Heart left ventricle (tissue), 16 donors: ENCODE results near the gene ARMC6. TPM values are rescaled to one million over a fixed set of nuclear protein-coding genes. Genes with fewer than 3 reads are reported as not detected.

ENCODE experiments used
- ATAC-seq, 4 donors: fragments of 200-7000 bp; cut with Tn5 transposase; one replicate each; pipeline ENCODE4 v1.9.1; 2020 to 2022; ENCODE audit warnings: moderate library complexity in 4 of 4, mild to moderate bottlenecking in 3 of 4, moderate number of reproducible peaks in 1 of 4
- DNase-seq, 5 donors: peaks; one replicate each; pipeline ENCODE4 v3.0.0-alpha.2; 2020
- H3K27ac ChIP-seq, 12 donors: fragments of 200-600 bp; sonication (generic) in 4 of 12; one replicate each; pipeline versions ENCODE4 v1.5.0 to v1.8.0; 2016 to 2022; ENCODE audit warnings: mild to moderate bottlenecking in 2 of 12
- H3K27me3 ChIP-seq, 9 donors: fragments of 200-600 bp; sonication (generic) in 2 of 9; one replicate each; pipeline versions ENCODE4 v1.5.1 to v1.8.0; 2016 to 2022; ENCODE audit warnings: mild to moderate bottlenecking in 3 of 9
- H3K36me3 ChIP-seq, 9 donors: fragments of 200-600 bp; sonication (generic) in 2 of 9; one replicate each; pipeline versions ENCODE4 v1.5.0 to v1.8.0; 2018 to 2022; ENCODE audit warnings: mild to moderate bottlenecking in 2 of 9
- H3K4me1 ChIP-seq, 12 donors: fragments of 200-600 bp; sonication (generic) in 4 of 12; one replicate each; pipeline versions ENCODE4 v1.5.0 to v1.8.0; 2016 to 2022; ENCODE audit warnings: mild to moderate bottlenecking in 3 of 12
- H3K4me3 ChIP-seq, 12 donors: fragments of 200-600 bp; sonication (generic) in 4 of 12; one replicate each; pipeline versions ENCODE4 v1.5.0 to v1.8.0; 2017 to 2022; ENCODE audit warnings: mild to moderate bottlenecking in 9 of 12, moderate library complexity in 4 of 12
- H3K9me3 ChIP-seq, 12 donors: fragments of 200-600 bp; sonication (generic) in 4 of 12; one replicate each; pipeline versions ENCODE4 v1.5.0 to v1.8.0; 2016 to 2022; ENCODE audit warnings: mild to moderate bottlenecking in 1 of 12
- POLR2A ChIP-seq, 2 donors: fragments of 450-650 bp; IDR thresholded peaks; one replicate each; pipeline ENCODE4 v1.6.1; 2017; ENCODE audit warnings: antibody characterized with exemption in 2 of 2, mild to moderate bottlenecking in 2 of 2, moderate library complexity in 2 of 2
- WGBS, 4 donors: extraction: QIAGEN DNeasy Blood & Tissue Kit in 2 of 4; methylation state at CpG; one replicate each; pipeline versions ENCODE4 v1.1.5 to v1.1.7; 2013 to 2018; 5-methylcytosine and 5-hydroxymethylcytosine counted together
- intact Hi-C, 10 donors: fragments of 100-400 bp; cut with DNase I; formaldehyde crosslinking; loops; one replicate each; pipeline versions ENCODE4 v1.11.1 to v1.14.2; 2022
- polyA plus RNA-seq, 2 donors: library from polyadenylated mRNA; stranded (reverse); fragments of 200-250 nt; gene quantifications; one replicate each; pipeline ENCODE4 v1.2.3, GENCODE V29; 2013
- total RNA-seq, 9 donors: library from RNA; depleted of rRNA in 2 of 9; stranded (reverse); fragments of >200 nt in 2 of 9; fragmentation: NEBNext Ultra II Directional in 3 of 9; extraction: Animal tissue kit (Norgen Biotek cat#: 25700) in 3 of 9; gene quantifications; one replicate each; pipeline versions ENCODE4 v1.1.0 to v1.2.4, GENCODE V29; 2016 to 2023
- TF ChIP-seq, protein P1 (sequence below), 12 donors: fragments of 200-600 bp; sonication (generic) in 4 of 12; IDR thresholded peaks; one replicate each; pipeline versions ENCODE4 v1.5.0 to v1.8.0; 2018 to 2022; ENCODE audit warnings: antibody characterized with exemption in 12 of 12, mild to moderate bottlenecking in 5 of 12
- donor health status: ischemic (EF 13 %, LVEDD 7.1; RV severe dilation, severe dysfunction).
- donor health status: healthy with polysubstance abuse.
- donor health status: DM: no; HTN: yes; CAD: no.
- donor health status: DM: no; HTN: no; CAD: no.
- donor health status: ischemic (EF 25% LVEDD 6.9; RV normal size, moderate dysfunction).
- donor health status: ischemic (EF 25% LVEDD 5.7; RV mildly dilated, moderate dysfunction).
- donor health status: healthy.
- donor health status: DM: yes; HTN: yes; CAD: no.
- donor health status: ischemic (EF 35%, LVEDD 5.7; RV mildly dilated, moderate dysfunction).
- donor health status: nonischemic (EF 11% LVEDD 7.7; RV severe dilation, severe dysfunction).
- donor health status: DM: yes; HTN: yes; CAD: no.
- donor health status: PGD.
- donor health status: ischemic (EF 29% LVEDD 5.4; RV normal size, mild dysfunction).
- donor health status: nonischemic (EF 23%, LVEDD 6.1; RV moderate dilation, normal function).

The ARMC6 gene
- total and polyA plus RNA-seq, 11 donors: 9.9 to 24.7 (median 18.0) TPM

- no peaks in the 10 kb centered on the region for H3K27me3 ChIP-seq
- no peak for TF ChIP-seq POLR2A (IDR thresholded peaks at IDR 0.05)
- TF ChIP-seq, protein P1, sequence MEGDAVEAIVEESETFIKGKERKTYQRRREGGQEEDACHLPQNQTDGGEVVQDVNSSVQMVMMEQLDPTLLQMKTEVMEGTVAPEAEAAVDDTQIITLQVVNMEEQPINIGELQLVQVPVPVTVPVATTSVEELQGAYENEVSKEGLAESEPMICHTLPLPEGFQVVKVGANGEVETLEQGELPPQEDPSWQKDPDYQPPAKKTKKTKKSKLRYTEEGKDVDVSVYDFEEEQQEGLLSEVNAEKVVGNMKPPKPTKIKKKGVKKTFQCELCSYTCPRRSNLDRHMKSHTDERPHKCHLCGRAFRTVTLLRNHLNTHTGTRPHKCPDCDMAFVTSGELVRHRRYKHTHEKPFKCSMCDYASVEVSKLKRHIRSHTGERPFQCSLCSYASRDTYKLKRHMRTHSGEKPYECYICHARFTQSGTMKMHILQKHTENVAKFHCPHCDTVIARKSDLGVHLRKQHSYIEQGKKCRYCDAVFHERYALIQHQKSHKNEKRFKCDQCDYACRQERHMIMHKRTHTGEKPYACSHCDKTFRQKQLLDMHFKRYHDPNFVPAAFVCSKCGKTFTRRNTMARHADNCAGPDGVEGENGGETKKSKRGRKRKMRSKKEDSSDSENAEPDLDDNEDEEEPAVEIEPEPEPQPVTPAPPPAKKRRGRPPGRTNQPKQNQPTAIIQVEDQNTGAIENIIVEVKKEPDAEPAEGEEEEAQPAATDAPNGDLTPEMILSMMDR (IDR thresholded peaks at IDR 0.05): no peak
- H3K36me3 ChIP-seq: peaks cover 0 to 41% (median 39%) of the 10 kb centered on the region in 9 donors
- intact Hi-C loops: loop anchor here in 2 of 10 donors (2.0 kb wide), 1 partner anchor 31 kb away; the partner anchor contains the start of gene SLC25A42 (in 2 of the 2)
- peak overlapping the region in 10 of 12 donors; percentile 64 to 97 (median 84) for H3K4me3 ChIP-seq
- ATAC-seq (no peak), DNase-seq (no peak)
- H3K9me3 ChIP-seq: no peaks in the 10 kb centered on the region
- 57 to 68% (median 65%) methylated on average over 5 of the region's 5 CpGs for WGBS, 4 donors
- H3K27ac ChIP-seq: peak overlapping the region in 11 of 12 donors; percentile 9 to 100 (median 98)
- peaks cover 0 to 36% (median 23%) of the 10 kb centered on the region in 12 donors for H3K4me1 ChIP-seq
These were observed 1.5 kb upstream of the ARMC6 start for GRCh38 chr19:19031891-19032290.

GRCh38 chr19:19032420-19033175 lies 805 bp upstream of the ARMC6 start:
- H3K9me3 ChIP-seq: no peaks in the 10 kb centered on the region
- H3K36me3 ChIP-seq: peaks cover 0 to 36% (median 32%) of the 10 kb centered on the region in 9 donors
- H3K27me3 ChIP-seq: no peaks in the 10 kb centered on the region
- peak; percentile 89 to 97 (median 96) for DNase-seq
- H3K4me1 ChIP-seq: peaks cover 0 to 36% (median 22%) of the 10 kb centered on the region in 12 donors
- TF ChIP-seq POLR2A (IDR thresholded peaks at IDR 0.05): no peak
- TF ChIP-seq, protein P1 (IDR thresholded peaks at IDR 0.05): no peak
- peak overlapping the region; percentile 91 to 100 (median 98) for H3K27ac ChIP-seq
- peak; percentile 83 to 93 (median 89) for ATAC-seq
- 0 to 1% (median 1%) methylated on average over 21 to 31 of the region's 31 CpGs for WGBS, 4 donors
- intact Hi-C loops: loop anchor here in 2 of 10 donors (1.0 to 2.0 kb wide), 2 partner anchors 30 to 107 kb away; partner anchors contain the start of gene SLC25A42 (in 2 of the 2)
- H3K4me3 ChIP-seq: peak overlapping the region; percentile 59 to 97 (median 84)

DNA sequence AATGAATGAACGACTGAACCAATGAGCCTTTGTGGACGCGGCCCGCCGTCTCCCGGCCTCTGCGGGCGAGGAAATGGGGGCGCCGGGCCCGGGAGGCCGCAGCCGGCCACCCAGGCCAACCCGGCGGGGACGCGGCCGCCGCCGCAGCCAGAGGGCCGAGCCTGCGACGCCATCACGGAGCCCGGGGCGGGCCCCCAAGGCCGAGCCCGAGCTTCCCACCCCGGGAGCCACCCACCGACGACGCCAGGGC lies 302 bp upstream of the ARMC6 start:
- 0% methylated on average over 13 to 32 of the region's 32 CpGs for WGBS, 4 donors
- ATAC-seq: no peak
- H3K36me3 ChIP-seq: peaks cover 0 to 35% (median 27%) of the 10 kb centered on the region in 9 donors
- H3K4me3 ChIP-seq: peak overlapping the region; percentile 59 to 97 (median 84)
- no peaks in the 10 kb centered on the region for H3K27me3 ChIP-seq
- TF ChIP-seq, protein P1 (IDR thresholded peaks at IDR 0.05): no peak
- no peak for TF ChIP-seq POLR2A (IDR thresholded peaks at IDR 0.05)
- intact Hi-C loops: loop anchor here in 2 of 10 donors (1.0 to 2.0 kb wide), 2 partner anchors 30 to 106 kb away; partner anchors contain the start of gene SLC25A42 (in 2 of the 2)
- peak overlapping the region; percentile 91 to 100 (median 98) for H3K27ac ChIP-seq
- H3K4me1 ChIP-seq: peaks cover 0 to 36% (median 22%) of the 10 kb centered on the region in 12 donors
- no peak for DNase-seq
- no peaks in the 10 kb centered on the region for H3K9me3 ChIP-seq

GRCh38 chr19:19034204-19034624 lies 811 bp downstream of the ARMC6 start:
- H3K27me3 ChIP-seq: no peaks in the 10 kb centered on the region
- H3K27ac ChIP-seq: peak overlapping the region in 10 of 12 donors; percentile 91 to 100 (median 98)
- peak in 1 of 5 donors; percentile 52 for DNase-seq
- ATAC-seq: peak in 2 of 4 donors; percentile 24 to 28
- no peaks in the 10 kb centered on the region for H3K9me3 ChIP-seq
- TF ChIP-seq, protein P1 (IDR thresholded peaks at IDR 0.05): no peak
- TF ChIP-seq POLR2A (IDR thresholded peaks at IDR 0.05): no peak
- H3K4me3 ChIP-seq: peak overlapping the region; percentile 59 to 97 (median 84)
- WGBS, 4 donors: 8 to 12% (median 9%) methylated on average over 10 of the region's 10 CpGs
- intact Hi-C loops: no loop called here
- H3K4me1 ChIP-seq: peaks cover 0 to 36% (median 22%) of the 10 kb centered on the region in 12 donors
- peaks cover 0 to 29% (median 17%) of the 10 kb centered on the region in 9 donors for H3K36me3 ChIP-seq
